ENCODE measurements around the gene COG5.
"Not testable (repeated sequence)": the region's sequence is repeated elsewhere in the genome, so short reads cannot be mapped to it uniquely, and the experiment has no call there.

COG5 gene

DNA sequence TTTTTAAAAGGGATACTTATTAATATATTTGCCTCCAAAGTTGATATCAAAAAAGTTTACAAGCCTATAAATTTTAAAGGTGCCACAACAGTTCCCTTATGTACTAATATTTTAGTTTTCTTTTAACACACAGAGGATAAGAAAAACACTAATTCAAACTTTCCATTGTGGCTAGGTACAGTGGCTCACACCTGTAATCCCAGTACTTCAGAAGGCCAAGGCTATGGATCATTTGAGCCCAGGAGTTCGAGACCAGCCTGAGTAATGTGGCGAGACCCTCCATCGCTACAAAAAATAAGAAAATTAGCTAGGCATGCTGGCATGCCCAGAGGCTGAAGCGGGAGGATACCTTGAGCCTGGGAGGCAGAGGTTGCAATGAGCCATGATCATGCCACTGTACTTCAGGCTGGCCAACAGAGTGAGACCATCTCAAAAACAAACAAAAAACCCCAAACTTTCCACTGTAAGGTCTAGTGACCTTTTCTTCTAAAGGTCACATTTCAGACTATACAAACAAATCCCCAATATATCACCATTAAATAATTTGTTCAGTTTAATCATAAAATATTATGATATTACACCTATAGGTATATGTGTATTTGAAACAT is 287.4 kb downstream of the COG5 start:
- DNase-seq (ENCODE audit: low read depth in 3 of 3) = no peak

- DNase-seq (ENCODE audit: low read depth in 3 of 3) = no peak
These were observed 289.2 kb downstream of the COG5 start for GRCh38 chr7:107274506-107274905.

DNA sequence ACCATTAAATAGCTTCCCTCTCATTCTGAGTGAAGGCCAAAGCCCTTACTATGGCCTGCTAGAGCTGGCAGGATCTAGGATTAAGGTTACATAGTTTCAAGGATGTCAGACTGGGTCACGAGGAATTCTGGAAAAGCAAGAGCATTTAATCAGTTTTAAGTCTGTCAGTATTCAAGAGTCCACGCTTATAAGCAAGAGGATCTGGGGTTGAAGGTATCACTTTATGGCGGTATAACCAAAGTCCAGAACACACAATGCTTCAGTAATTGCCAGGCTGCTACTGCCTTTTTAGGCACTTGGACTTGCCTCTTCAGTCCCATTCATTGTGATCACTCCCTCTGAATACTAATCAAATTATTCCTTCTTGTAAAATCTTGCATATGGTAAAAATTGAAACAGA is 293.9 kb downstream of the COG5 start:
- DNase-seq (ENCODE audit: low read depth in 3 of 3) = no peak

GRCh38 chr7:107268594-107268993 is 295.1 kb downstream of the COG5 start:
- DNase-seq (ENCODE audit: low read depth in 3 of 3) = no peak

- DNase-seq (ENCODE audit: low read depth in 3 of 3) = no peak
These were observed 296.6 kb downstream of the COG5 start for GRCh38 chr7:107267138-107267537.

DNA sequence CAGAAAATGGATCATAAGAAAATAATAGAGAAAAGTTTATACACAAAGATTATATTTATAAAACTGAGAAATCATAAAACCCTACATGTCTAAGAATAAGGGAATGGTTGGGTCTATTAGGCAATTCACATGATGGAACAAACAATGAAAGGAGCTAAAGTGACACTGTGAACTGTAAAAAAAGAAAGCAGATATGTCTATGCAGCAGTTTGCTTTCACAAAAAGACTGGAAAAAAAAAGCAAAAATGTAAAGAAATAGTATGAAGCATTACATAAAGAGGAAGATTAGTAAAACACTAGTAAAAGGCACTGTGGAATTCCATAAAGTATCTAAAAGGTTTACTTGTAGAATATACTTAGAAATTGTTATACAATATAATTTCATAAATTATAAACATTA is 299.0 kb downstream of the COG5 start:
- DNase-seq (ENCODE audit: low read depth in 3 of 3) = no peak

- no peak for DNase-seq (ENCODE audit: low read depth in 3 of 3)
These were observed 300.9 kb downstream of the COG5 start for GRCh38 chr7:107262857-107263256.

GRCh38 chr7:107258737-107259136 is 305.0 kb downstream of the COG5 start:
- DNase-seq (ENCODE audit: low read depth in 3 of 3) = no peak

- no peak for DNase-seq (ENCODE audit: low read depth in 3 of 3)
These were observed 308.1 kb downstream of the COG5 start for GRCh38 chr7:107255602-107256001.

- no peak for DNase-seq (ENCODE audit: low read depth in 3 of 3)
These were observed 309.2 kb downstream of the COG5 start for GRCh38 chr7:107254398-107254985.

- no peak for DNase-seq (ENCODE audit: low read depth in 3 of 3)
These were observed 310.1 kb downstream of the COG5 start for GRCh38 chr7:107253599-107253998.

- no peak for DNase-seq (ENCODE audit: low read depth in 3 of 3)
These were observed 311.8 kb downstream of the COG5 start for GRCh38 chr7:107251963-107252362.

DNA sequence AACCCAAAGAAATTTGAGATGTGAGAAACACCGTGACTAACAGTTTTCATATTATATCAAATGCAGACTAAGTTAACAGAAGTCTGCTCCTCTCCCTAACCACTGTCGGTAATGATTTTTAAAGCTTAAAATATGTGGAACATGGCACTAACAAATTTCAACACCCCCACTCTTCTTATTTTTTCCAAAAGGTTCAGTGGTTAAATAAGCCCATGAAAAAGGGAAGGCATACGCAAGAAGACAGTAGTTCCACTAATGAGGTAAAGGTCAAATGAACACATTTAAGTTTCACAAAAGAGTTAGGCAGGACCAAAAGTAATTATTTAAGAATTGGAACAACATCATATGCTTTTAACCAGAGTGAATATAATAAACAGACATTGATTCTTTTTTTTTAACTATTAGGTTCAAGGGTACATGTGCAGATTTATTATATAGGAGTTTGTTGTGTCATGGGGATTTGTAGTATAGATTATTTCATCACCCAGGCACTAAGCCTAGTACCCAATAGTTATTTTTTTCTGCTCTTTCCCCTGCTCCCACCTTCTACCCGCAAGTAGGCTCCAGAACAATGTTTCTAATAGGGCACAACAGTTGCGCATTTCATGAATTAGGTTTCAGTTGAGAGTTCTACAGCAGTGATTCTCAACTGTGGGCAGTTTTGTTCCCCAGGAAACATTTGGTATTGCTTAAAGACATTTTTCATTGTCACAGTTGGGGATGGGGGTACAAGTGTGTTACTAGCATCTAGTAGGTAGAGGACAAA is 315.0 kb downstream of the COG5 start:
- no peak for DNase-seq (ENCODE audit: low read depth in 3 of 3)

GRCh38 chr7:107246836-107247235 is 316.9 kb downstream of the COG5 start:
- DNase-seq (ENCODE audit: low read depth in 3 of 3) = not testable (repeated sequence)

DNA sequence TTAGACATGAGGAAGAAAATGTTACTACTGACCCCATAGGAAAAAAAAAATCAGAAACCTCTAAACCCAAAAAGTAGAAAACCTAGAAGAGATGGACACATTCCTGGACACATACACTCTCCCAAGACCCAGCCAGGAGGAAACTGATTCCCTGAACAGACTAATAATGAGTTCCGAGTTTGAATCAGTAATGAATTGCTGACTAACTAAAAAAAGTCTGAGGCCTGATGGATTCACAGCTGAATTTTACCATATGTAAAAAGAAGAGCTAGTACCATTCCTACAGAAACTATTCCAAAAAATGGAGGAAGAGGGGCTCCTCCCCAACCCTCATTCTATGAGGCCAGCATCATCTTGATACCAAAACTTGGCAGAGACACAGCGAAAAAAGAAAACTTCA is 319.1 kb downstream of the COG5 start:
- DNase-seq (ENCODE audit: low read depth in 3 of 3) = no peak

GRCh38 chr7:107242267-107242666 is 321.5 kb downstream of the COG5 start:
- no peak for DNase-seq (ENCODE audit: low read depth in 3 of 3)

GRCh38 chr7:107237451-107237850 is 326.3 kb downstream of the COG5 start:
- DNase-seq (ENCODE audit: low read depth in 3 of 3) = no peak

DNA sequence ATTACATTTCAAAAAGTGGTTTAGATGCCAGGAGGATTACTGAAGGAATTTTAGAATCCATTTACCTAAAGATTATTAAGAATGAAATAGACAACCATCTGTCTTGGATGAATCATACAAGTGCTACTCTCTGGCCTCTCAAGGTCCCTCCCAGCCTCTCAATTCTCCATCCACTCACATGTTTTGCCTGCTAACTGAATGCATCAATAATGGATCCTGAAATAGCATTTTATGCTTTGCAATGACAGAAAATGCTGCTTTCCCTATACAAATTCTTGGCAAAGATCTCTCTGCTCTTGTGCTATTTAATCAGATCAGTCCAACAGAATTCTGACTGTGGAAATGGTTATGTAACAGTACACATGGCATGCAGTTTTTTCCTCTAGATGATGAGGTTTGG is 326.9 kb downstream of the COG5 start:
- no peak for DNase-seq (ENCODE audit: low read depth in 3 of 3)

DNA sequence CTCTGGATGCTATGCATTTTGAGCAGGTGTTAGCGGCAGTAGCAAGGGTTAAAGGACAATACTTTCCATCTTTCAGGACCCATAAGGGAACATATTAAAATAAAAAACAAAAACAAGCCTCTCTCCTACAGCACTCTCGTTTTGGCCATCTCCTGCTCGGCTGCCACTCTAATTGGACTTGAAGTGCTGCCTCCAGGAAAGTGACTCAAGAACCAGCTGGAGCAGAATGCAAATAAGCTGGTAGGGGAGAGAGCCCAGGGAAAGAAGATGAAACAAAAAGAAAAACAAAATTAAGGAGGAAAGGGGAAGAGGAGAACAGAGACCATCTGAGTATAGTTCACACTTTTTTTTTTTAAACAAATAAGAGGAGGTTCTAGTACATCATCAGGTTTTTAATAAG is 329.3 kb downstream of the COG5 start:
- no peak for DNase-seq (ENCODE audit: low read depth in 3 of 3)

DNA sequence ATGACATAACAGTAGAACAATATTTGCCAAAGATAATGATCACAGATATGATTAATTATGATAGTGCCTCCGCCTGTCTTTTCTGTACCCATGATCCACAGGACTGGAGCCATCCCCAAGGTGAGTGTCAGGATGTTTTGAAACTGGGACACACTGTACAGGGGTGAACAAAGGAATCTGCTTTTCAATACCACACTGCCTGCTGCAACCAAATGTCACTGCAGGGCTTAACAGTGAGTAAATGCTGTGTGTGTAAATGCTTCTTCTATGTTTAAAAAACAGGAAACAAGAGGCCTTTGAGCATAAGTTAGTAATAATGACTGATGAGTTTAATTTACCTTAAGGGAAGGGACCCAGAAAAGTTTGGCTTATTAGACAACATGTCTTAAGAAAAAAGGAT is 329.7 kb downstream of the COG5 start:
- DNase-seq (ENCODE audit: low read depth in 3 of 3) = no peak

DNA sequence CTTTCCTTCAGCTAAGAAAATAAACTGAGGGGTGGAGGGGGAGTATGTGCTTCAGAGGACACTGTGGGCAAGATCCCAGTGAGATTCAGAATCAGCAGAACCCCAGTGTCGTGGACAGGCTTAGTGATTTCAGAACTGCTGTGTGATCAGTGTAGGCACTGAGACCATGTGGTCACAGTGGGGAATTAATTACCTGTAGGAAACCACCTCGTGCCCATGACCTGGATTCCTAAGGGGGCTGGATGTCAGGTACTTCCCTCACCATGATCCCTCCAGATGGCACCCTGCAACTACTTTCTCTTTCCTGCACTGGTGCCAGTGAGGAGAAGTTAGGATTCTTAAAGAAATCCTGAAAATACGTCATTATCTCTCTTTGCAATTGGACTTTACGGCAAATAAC is 330.5 kb downstream of the COG5 start:
- DNase-seq (ENCODE audit: low read depth in 3 of 3) = no peak

DNA sequence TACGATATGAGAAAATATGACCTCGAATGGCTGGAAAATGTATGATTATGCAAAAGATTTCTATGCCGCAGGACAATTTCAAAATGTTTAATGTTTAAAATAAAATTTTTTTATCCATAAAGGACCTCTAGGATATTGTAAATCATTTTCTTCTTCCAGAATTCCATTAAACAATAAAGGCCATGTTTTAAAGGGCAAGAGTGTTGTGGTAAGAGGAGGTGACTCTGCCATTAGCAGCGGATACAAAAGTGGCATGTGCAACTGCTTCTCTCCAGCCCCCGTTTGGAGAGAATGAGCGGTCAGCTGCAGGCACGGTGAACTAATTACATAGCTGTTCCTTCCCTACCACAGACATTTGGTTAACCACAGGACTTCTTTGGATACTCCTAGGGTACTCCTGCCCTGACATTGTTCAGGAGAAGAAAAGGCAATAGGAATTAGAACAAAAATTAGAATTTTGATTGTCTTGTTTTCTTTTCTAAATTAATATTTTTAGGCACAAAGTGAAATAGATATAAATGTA is 331.1 kb downstream of the COG5 start:
- DNase-seq (ENCODE audit: low read depth in 3 of 3) = no peak

GRCh38 chr7:107230334-107230733 is 333.4 kb downstream of the COG5 start:
- no peak for DNase-seq (ENCODE audit: low read depth in 3 of 3)

Measured in stimulated activated CD4-positive, alpha-beta T cell treated with anti-CD3 and anti-CD28 coated beads, TNF-alpha, amount 100 ng/mL, for 4 hours (primary cell).